ENCODE results near the gene SYT5. TPM values are rescaled to one million over a fixed set of nuclear protein-coding genes. Genes with fewer than 3 reads are reported as not detected.
A peak's percentile ranks its signal among the peaks of the same experiment; 100 is the strongest.

SYT5 gene
- total RNA-seq, 1 experiment from 2014 or later = 2.3 TPM

DNA sequence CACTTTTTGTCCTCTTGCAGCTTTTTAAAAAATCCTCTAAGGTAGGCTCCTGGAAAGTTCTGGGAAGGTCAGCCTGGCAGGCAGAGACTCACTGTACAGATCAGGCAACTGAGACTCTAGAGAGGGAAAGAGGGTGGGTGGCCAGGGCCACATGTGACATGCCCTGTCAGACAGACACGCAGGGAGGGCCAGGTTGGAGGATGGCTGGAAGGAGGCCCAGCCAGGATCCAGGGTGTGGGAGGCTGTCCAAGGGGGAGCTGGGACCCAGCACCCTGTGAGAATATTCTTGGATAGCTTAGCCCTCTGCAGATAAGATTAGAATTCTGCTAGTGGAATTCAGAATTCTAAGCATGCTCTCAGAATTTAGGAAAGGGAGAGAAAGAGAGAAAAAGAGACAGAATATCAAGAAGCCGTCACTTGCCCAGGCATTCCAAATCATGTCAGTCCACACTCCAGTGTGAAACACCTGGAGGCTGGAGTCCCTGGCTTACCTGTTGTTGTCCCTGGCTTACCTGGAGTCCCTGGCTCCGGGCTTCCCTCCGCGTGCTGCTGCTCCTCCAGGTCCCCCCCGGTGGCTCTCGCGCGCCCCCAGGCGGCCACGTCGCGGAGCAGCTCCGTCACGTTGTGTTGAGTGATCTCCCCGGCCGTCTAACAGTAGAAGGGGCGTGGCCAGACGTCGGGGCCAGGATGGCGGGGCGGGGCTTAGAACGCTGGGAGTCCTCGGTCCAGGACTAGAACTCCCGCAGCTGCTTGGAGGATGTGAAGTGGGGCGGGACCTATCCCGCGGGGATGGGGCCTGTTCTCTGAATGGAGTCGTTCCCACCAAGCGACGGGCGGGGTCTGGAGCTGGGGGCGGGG, 19.7 kb downstream of the SYT5 start (continued):
- TF ChIP-seq, protein P1, sequence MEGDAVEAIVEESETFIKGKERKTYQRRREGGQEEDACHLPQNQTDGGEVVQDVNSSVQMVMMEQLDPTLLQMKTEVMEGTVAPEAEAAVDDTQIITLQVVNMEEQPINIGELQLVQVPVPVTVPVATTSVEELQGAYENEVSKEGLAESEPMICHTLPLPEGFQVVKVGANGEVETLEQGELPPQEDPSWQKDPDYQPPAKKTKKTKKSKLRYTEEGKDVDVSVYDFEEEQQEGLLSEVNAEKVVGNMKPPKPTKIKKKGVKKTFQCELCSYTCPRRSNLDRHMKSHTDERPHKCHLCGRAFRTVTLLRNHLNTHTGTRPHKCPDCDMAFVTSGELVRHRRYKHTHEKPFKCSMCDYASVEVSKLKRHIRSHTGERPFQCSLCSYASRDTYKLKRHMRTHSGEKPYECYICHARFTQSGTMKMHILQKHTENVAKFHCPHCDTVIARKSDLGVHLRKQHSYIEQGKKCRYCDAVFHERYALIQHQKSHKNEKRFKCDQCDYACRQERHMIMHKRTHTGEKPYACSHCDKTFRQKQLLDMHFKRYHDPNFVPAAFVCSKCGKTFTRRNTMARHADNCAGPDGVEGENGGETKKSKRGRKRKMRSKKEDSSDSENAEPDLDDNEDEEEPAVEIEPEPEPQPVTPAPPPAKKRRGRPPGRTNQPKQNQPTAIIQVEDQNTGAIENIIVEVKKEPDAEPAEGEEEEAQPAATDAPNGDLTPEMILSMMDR (IDR thresholded peaks at IDR 0.05 in 2 of 3, conservative IDR thresholded peaks at IDR 0.05 in 1 of 3; ENCODE audit: borderline replicate concordance in 1 of 3, insufficient read depth in 1 of 3, low read depth in 2 of 3, low read length in 2 of 3) = peak; percentile 89 to 97 (median 96)
- TF ChIP-seq CBX3 (IDR thresholded peaks at IDR 0.05; ENCODE audit: low read depth) (no peak), RAD21 (IDR thresholded peaks at IDR 0.05; ENCODE audit: low read depth) (peak; percentile 94)
- TF ChIP-seq, protein P2, sequence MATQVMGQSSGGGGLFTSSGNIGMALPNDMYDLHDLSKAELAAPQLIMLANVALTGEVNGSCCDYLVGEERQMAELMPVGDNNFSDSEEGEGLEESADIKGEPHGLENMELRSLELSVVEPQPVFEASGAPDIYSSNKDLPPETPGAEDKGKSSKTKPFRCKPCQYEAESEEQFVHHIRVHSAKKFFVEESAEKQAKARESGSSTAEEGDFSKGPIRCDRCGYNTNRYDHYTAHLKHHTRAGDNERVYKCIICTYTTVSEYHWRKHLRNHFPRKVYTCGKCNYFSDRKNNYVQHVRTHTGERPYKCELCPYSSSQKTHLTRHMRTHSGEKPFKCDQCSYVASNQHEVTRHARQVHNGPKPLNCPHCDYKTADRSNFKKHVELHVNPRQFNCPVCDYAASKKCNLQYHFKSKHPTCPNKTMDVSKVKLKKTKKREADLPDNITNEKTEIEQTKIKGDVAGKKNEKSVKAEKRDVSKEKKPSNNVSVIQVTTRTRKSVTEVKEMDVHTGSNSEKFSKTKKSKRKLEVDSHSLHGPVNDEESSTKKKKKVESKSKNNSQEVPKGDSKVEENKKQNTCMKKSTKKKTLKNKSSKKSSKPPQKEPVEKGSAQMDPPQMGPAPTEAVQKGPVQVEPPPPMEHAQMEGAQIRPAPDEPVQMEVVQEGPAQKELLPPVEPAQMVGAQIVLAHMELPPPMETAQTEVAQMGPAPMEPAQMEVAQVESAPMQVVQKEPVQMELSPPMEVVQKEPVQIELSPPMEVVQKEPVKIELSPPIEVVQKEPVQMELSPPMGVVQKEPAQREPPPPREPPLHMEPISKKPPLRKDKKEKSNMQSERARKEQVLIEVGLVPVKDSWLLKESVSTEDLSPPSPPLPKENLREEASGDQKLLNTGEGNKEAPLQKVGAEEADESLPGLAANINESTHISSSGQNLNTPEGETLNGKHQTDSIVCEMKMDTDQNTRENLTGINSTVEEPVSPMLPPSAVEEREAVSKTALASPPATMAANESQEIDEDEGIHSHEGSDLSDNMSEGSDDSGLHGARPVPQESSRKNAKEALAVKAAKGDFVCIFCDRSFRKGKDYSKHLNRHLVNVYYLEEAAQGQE (IDR thresholded peaks at IDR 0.05; ENCODE audit: low read depth) = no peak
